Measurements from ENCODE around the gene ECE1.

Gene ECE1

DNA sequence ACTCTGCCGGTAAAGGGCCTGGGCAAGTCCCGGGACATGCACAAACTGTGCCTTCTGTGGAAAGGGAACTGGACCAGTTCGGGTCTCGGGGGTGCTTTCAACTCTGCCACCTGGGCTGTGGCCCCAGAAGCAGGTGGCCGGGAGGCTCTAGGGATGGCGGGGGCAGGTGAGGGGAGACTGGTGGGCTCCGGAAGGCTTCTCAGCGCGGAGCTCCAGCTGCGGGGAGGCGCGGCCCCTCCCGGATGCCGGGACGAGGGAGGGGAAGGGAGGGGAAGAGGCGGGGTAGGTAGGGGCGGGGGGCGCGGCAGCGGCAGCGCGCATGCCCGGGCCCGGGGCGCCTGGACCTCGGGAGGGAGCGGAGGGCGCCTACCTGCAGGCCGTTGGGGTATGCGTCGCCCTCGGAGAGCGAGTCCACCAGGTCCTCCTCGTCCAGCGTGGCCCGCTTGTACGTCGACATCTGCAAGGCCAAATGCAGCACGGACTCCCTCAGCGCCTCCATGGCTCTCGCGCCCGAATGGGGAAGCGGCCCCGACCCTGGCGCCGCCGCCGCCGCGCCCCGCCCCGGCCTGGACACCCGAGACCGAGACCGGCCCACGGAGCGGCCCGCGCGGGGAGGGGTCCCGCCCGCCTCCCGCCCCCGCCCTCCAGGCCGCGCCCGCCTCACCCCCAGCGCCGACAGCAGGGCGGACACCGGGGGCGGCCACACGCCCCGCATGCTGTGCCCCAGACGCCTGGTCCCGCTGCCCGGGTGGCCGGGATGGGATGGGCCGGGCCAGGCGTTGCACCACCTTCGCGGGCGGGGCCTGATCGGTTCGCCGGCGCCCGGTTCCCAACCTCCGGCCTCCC is at the start of gene ECE1:
TSS of gene ECE1 (minus strand) at position 764 of the 846 bp plus-strand sequence. CDS start at position 715, 49 bp downstream.
- TF ChIP-seq EZH2 (IDR thresholded peaks at IDR 0.05; ENCODE audit: borderline replicate concordance, low read depth, low read length, severe bottlenecking) (no peak), CTCF (IDR thresholded peaks at IDR 0.05; ENCODE audit: borderline replicate concordance, extremely low read depth, low read length, poor library complexity, severe bottlenecking) (no peak)
- H3K9ac ChIP-seq (ENCODE audit: low read depth, low read length), result peak within 1 kb of the TSS; percentile 63
- H3K4me2 ChIP-seq (ENCODE audit: insufficient read depth, low read length), result peak within 1 kb of the TSS; percentile 96
- peaks cover 52% of the 10 kb centered on the region for H4K20me1 ChIP-seq (ENCODE audit: insufficient read depth, low read length)
- no peaks in the 10 kb centered on the region for H3K36me3 ChIP-seq (ENCODE audit: insufficient read depth, low read length)
- H3K4me3 ChIP-seq (ENCODE audit: low read depth in 1 of 2, low read length in 2 of 2), result peak within 1 kb of the TSS; percentile 43 to 93; a peak in 3 of 4 replicates
- ATAC-seq (ENCODE audit: insufficient read depth, low read depth) (peak; percentile 85), DNase-seq (peak; percentile 80)
- H3K79me2 ChIP-seq (ENCODE audit: insufficient read depth, low read length), result no peaks in the 10 kb centered on the region
- H3K9me3 ChIP-seq (ENCODE audit: insufficient read depth, low read length, severe bottlenecking), result no peaks in the 10 kb centered on the region
- peaks cover 5% of the 10 kb centered on the region for H3K27me3 ChIP-seq (ENCODE audit: insufficient read depth, low read length, poor library complexity)
- peak within 1 kb of the TSS; percentile 92 for H2AFZ ChIP-seq (ENCODE audit: low read depth, low read length)
- peaks cover 25% of the 10 kb centered on the region for H3K4me1 ChIP-seq (ENCODE audit: insufficient read depth, low read length)
- H3K27ac ChIP-seq (ENCODE audit: low read length), result no peak within 1 kb of the TSS; the same call in 1 of the 2 replicates

GRCh38 chr1:21339356-21340229 is 49.3 kb upstream of the ECE1 start:
- Histone ChIP-seq H3K79me2 (ENCODE audit: insufficient read depth, low read length) (peaks cover 34% of the 10 kb centered on the region), H4K20me1 (ENCODE audit: insufficient read depth, low read length) (peaks cover 80% of the 10 kb centered on the region), H3K9ac (ENCODE audit: low read depth, low read length) (no peak overlapping the region), H3K9me3 (ENCODE audit: insufficient read depth, low read length, severe bottlenecking) (no peaks in the 10 kb centered on the region), H3K27ac (ENCODE audit: low read length) (no peak overlapping the region), H2AFZ (ENCODE audit: low read depth, low read length) (no peak overlapping the region), H3K4me3 (ENCODE audit: low read depth in 1 of 2, low read length in 2 of 2) (no peak overlapping the region), H3K4me2 (ENCODE audit: insufficient read depth, low read length) (no peak overlapping the region), H3K36me3 (ENCODE audit: insufficient read depth, low read length) (no peaks in the 10 kb centered on the region), H3K27me3 (ENCODE audit: insufficient read depth, low read length, poor library complexity) (no peaks in the 10 kb centered on the region), H3K4me1 (ENCODE audit: insufficient read depth, low read length) (peaks cover 38% of the 10 kb centered on the region)
- ATAC-seq (ENCODE audit: insufficient read depth, low read depth) (no peak), DNase-seq (no peak)
- TF ChIP-seq EZH2 (IDR thresholded peaks at IDR 0.05; ENCODE audit: borderline replicate concordance, low read depth, low read length, severe bottlenecking) (no peak), CTCF (IDR thresholded peaks at IDR 0.05; ENCODE audit: borderline replicate concordance, extremely low read depth, low read length, poor library complexity, severe bottlenecking) (no peak)

- no peak overlapping the region for H3K4me3 ChIP-seq (ENCODE audit: low read depth in 1 of 2, low read length in 2 of 2)
- H3K27me3 ChIP-seq (ENCODE audit: insufficient read depth, low read length, poor library complexity), result no peaks in the 10 kb centered on the region
- TF ChIP-seq EZH2 (IDR thresholded peaks at IDR 0.05; ENCODE audit: borderline replicate concordance, low read depth, low read length, severe bottlenecking), result no peak
- TF ChIP-seq CTCF (IDR thresholded peaks at IDR 0.05; ENCODE audit: borderline replicate concordance, extremely low read depth, low read length, poor library complexity, severe bottlenecking), result no peak
- H3K9ac ChIP-seq (ENCODE audit: low read depth, low read length), result no peak overlapping the region
- H3K4me2 ChIP-seq (ENCODE audit: insufficient read depth, low read length), result no peak overlapping the region
- H3K79me2 ChIP-seq (ENCODE audit: insufficient read depth, low read length), result peaks cover 26% of the 10 kb centered on the region
- H3K4me1 ChIP-seq (ENCODE audit: insufficient read depth, low read length), result peaks cover 38% of the 10 kb centered on the region
- ATAC-seq (ENCODE audit: insufficient read depth, low read depth) (no peak), DNase-seq (no peak)
- no peaks in the 10 kb centered on the region for H3K9me3 ChIP-seq (ENCODE audit: insufficient read depth, low read length, severe bottlenecking)
- H4K20me1 ChIP-seq (ENCODE audit: insufficient read depth, low read length), result peaks cover 78% of the 10 kb centered on the region
- H2AFZ ChIP-seq (ENCODE audit: low read depth, low read length), result no peak overlapping the region
- H3K36me3 ChIP-seq (ENCODE audit: insufficient read depth, low read length), result no peaks in the 10 kb centered on the region
- no peak overlapping the region for H3K27ac ChIP-seq (ENCODE audit: low read length)
Measured at GRCh38 chr1:21338573-21339355, 48.5 kb upstream of the ECE1 start.

Data from DND-41 (cell line).